SK-N-SH (cell line): ENCODE results near the gene HOXB9. TPM values are rescaled to one million over a fixed set of nuclear protein-coding genes. Genes with fewer than 3 reads are reported as not detected.

ENCODE experiments used
- CHD2 ChIP-seq: fragments of 150-350 bp; IDR thresholded peaks from 2 replicates; pipeline ENCODE4 v1.6.1; 2018; ENCODE audit warnings: low read length; ENCODE audit not compliant: partially characterized antibody
- ELF1 ChIP-seq: IDR thresholded peaks from 2 replicates; pipeline ENCODE4 v1.4.0; 2012
- EP300 ChIP-seq, 2 experiments: IDR thresholded peaks; 2 replicates each; pipeline versions ENCODE4 v1.4.0 to v1.6.1; 2012; ENCODE audit warnings: borderline replicate concordance in 1 of 2, low read depth in 1 of 2, low read length in 1 of 2
- EZH2phosphoT487 ChIP-seq: fragments of 200-600 bp; sonication (generic); IDR thresholded peaks from 2 replicates; pipeline ENCODE4 v1.6.1; 2017; ENCODE audit warnings: low read depth, mixed run types, mild to moderate bottlenecking, antibody characterized with exemption, moderate library complexity, borderline replicate concordance
- GABPA ChIP-seq: IDR thresholded peaks from 2 replicates; pipeline ENCODE4 v1.4.0; 2012; ENCODE audit warnings: low read depth, mild to moderate bottlenecking
- JUND ChIP-seq: IDR thresholded peaks from 2 replicates; pipeline ENCODE4 v1.4.0; 2012
- MEF2A ChIP-seq: IDR thresholded peaks from 2 replicates; pipeline ENCODE4 v1.4.0; 2012; ENCODE audit warnings: low read depth, borderline replicate concordance
- NFIC ChIP-seq: IDR thresholded peaks from 2 replicates; pipeline ENCODE4 v1.4.0; 2012; ENCODE audit warnings: borderline replicate concordance
- POLR2AphosphoS5 ChIP-seq: IDR thresholded peaks from 2 replicates; pipeline ENCODE4 v1.6.1; 2012; ENCODE audit warnings: low read depth, low read length
- RAD21 ChIP-seq: IDR thresholded peaks from 2 replicates; pipeline ENCODE4 v1.6.1; 2012; ENCODE audit warnings: mild to moderate bottlenecking, low read length
- RFX5 ChIP-seq: IDR thresholded peaks from 2 replicates; pipeline ENCODE4 v1.6.1; 2012; ENCODE audit warnings: mild to moderate bottlenecking, improper control_type of control experiment, low read length
- RXRA ChIP-seq: IDR thresholded peaks from 2 replicates; pipeline ENCODE4 v1.4.0; 2012; ENCODE audit warnings: low read depth, mild to moderate bottlenecking, borderline replicate concordance
- SIN3A ChIP-seq: IDR thresholded peaks from 2 replicates; pipeline ENCODE4 v1.6.1; 2012; ENCODE audit warnings: low read depth, mild to moderate bottlenecking, low read length, moderate library complexity, borderline replicate concordance
- SMC3 ChIP-seq: IDR thresholded peaks from 2 replicates; pipeline ENCODE4 v1.6.1; 2012; ENCODE audit warnings: low read depth, low read length, improper control_type of control experiment
- TAF1 ChIP-seq: IDR thresholded peaks from 2 replicates; pipeline ENCODE4 v1.6.1; 2012; ENCODE audit warnings: low read depth, mild to moderate bottlenecking, low read length, moderate library complexity, borderline replicate concordance
- TEAD4 ChIP-seq: IDR thresholded peaks from 2 replicates; pipeline ENCODE4 v1.4.0; 2012; ENCODE audit warnings: mild to moderate bottlenecking, borderline replicate concordance; ENCODE audit not compliant: insufficient read depth
- polyA plus RNA-seq, 3 experiments: library from polyadenylated mRNA; depleted of rRNA; stranded (reverse); fragments of >200 nt; gene quantifications; 2 replicates each; pipeline ENCODE4 v1.2.3, GENCODE V29; 2012
- TF ChIP-seq, protein P1 (sequence below): IDR thresholded peaks from 2 replicates; pipeline ENCODE4 v1.6.1; 2012; ENCODE audit warnings: mild to moderate bottlenecking, low read depth, low read length, moderate library complexity
- TF ChIP-seq, protein P2 (sequence below): IDR thresholded peaks from 2 replicates; pipeline ENCODE4 v1.4.0; 2012; ENCODE audit warnings: low read depth
- TF ChIP-seq, protein P3 (sequence below): IDR thresholded peaks from 2 replicates; pipeline ENCODE4; 2012
- TF ChIP-seq, protein P4 (sequence below): fragments of 150-350 bp; IDR thresholded peaks from 2 replicates; pipeline ENCODE4 v1.6.1; 2016; ENCODE audit warnings: mild to moderate bottlenecking, low read depth, low read length
- TF ChIP-seq, protein P5 (sequence below): fragments of 150-350 bp; IDR thresholded peaks from 2 replicates; pipeline ENCODE4 v1.6.1; 2017; ENCODE audit warnings: antibody characterized with exemption, low read length, low read depth, borderline replicate concordance
- TF ChIP-seq, protein P6 (sequence below): IDR thresholded peaks from 2 replicates; pipeline ENCODE4 v1.4.0; 2012; ENCODE audit warnings: low read depth, borderline replicate concordance

HOXB9 gene
- polyA plus RNA-seq, 1 of the 3 experiments (the other 2 are of a cell fraction), result not detected

DNA sequence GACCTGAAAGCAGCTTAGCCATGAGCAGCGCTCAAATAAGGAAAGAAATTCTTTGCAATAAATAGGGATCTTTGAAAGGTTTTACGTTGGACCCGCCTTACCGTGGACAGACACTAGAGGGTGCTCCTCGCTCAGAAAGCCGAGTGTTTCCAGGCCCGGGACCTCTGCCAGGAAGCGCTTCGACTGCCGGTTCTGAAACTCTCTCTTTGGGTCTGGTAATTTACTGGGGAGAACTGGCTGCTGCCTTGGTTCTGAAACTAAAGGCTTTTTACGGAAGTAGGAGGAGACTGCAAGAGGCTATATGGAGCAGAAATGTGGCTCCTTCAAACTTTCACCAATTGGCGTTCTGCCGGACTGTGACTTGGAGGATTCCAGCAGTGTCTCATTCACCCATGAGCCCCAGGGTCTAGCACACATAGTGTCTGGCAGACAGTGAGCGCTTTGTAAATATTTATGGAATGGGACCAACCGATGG is 45.6 kb upstream of the HOXB9 start (continued):
- TF ChIP-seq, protein P1, sequence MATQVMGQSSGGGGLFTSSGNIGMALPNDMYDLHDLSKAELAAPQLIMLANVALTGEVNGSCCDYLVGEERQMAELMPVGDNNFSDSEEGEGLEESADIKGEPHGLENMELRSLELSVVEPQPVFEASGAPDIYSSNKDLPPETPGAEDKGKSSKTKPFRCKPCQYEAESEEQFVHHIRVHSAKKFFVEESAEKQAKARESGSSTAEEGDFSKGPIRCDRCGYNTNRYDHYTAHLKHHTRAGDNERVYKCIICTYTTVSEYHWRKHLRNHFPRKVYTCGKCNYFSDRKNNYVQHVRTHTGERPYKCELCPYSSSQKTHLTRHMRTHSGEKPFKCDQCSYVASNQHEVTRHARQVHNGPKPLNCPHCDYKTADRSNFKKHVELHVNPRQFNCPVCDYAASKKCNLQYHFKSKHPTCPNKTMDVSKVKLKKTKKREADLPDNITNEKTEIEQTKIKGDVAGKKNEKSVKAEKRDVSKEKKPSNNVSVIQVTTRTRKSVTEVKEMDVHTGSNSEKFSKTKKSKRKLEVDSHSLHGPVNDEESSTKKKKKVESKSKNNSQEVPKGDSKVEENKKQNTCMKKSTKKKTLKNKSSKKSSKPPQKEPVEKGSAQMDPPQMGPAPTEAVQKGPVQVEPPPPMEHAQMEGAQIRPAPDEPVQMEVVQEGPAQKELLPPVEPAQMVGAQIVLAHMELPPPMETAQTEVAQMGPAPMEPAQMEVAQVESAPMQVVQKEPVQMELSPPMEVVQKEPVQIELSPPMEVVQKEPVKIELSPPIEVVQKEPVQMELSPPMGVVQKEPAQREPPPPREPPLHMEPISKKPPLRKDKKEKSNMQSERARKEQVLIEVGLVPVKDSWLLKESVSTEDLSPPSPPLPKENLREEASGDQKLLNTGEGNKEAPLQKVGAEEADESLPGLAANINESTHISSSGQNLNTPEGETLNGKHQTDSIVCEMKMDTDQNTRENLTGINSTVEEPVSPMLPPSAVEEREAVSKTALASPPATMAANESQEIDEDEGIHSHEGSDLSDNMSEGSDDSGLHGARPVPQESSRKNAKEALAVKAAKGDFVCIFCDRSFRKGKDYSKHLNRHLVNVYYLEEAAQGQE, result no peak
- TF ChIP-seq, protein P2, sequence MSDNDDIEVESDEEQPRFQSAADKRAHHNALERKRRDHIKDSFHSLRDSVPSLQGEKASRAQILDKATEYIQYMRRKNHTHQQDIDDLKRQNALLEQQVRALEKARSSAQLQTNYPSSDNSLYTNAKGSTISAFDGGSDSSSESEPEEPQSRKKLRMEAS, result no peak
- TF ChIP-seq GABPA (no peak), SIN3A (no peak), RFX5 (no peak), RAD21 (peak; percentile 86), SMC3 (peak; percentile 67), RXRA (no peak), JUND (no peak), CHD2 (no peak), ELF1 (no peak), POLR2AphosphoS5 (no peak), TEAD4 (no peak), TAF1 (no peak), MEF2A (no peak), EZH2phosphoT487 (no peak), NFIC (peak; percentile 80), EP300 (IDR thresholded peaks at IDR 0.05; ENCODE audit: borderline replicate concordance in 1 of 2, low read depth in 1 of 2, low read length in 1 of 2) (no peak)
- TF ChIP-seq, protein P3, sequence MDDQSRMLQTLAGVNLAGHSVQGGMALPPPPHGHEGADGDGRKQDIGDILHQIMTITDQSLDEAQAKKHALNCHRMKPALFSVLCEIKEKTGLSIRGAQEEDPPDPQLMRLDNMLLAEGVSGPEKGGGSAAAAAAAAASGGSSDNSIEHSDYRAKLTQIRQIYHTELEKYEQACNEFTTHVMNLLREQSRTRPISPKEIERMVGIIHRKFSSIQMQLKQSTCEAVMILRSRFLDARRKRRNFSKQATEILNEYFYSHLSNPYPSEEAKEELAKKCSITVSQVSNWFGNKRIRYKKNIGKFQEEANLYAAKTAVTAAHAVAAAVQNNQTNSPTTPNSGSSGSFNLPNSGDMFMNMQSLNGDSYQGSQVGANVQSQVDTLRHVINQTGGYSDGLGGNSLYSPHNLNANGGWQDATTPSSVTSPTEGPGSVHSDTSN, result no peak
- TF ChIP-seq, protein P4, sequence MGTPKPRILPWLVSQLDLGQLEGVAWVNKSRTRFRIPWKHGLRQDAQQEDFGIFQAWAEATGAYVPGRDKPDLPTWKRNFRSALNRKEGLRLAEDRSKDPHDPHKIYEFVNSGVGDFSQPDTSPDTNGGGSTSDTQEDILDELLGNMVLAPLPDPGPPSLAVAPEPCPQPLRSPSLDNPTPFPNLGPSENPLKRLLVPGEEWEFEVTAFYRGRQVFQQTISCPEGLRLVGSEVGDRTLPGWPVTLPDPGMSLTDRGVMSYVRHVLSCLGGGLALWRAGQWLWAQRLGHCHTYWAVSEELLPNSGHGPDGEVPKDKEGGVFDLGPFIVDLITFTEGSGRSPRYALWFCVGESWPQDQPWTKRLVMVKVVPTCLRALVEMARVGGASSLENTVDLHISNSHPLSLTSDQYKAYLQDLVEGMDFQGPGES, result no peak
- TF ChIP-seq, protein P5, sequence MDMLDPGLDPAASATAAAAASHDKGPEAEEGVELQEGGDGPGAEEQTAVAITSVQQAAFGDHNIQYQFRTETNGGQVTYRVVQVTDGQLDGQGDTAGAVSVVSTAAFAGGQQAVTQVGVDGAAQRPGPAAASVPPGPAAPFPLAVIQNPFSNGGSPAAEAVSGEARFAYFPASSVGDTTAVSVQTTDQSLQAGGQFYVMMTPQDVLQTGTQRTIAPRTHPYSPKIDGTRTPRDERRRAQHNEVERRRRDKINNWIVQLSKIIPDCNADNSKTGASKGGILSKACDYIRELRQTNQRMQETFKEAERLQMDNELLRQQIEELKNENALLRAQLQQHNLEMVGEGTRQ, result no peak
- TF ChIP-seq, protein P6, sequence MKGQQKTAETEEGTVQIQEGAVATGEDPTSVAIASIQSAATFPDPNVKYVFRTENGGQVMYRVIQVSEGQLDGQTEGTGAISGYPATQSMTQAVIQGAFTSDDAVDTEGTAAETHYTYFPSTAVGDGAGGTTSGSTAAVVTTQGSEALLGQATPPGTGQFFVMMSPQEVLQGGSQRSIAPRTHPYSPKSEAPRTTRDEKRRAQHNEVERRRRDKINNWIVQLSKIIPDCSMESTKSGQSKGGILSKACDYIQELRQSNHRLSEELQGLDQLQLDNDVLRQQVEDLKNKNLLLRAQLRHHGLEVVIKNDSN, result no peak
